DOHH2 (cell line): ENCODE data around the gene HSPB7.

Experiments used
- CTCF ChIP-seq: fragments of 200-600 bp; sonication (generic); IDR thresholded peaks from one replicate; pipeline ENCODE4 v1.5.1; 2014; ENCODE audit warnings: antibody characterized with exemption, mild to moderate bottlenecking, low read depth, low read length; ENCODE audit not compliant: poor library complexity, severe bottlenecking
- EZH2phosphoT487 ChIP-seq: fragments of 200-600 bp; sonication (generic); IDR thresholded peaks from 2 replicates; pipeline ENCODE4 v1.6.1; 2017; ENCODE audit warnings: borderline replicate concordance, mild to moderate bottlenecking, antibody characterized with exemption, low read length, moderate library complexity, mixed read lengths

- no peak for TF ChIP-seq CTCF
- no peak for TF ChIP-seq EZH2phosphoT487
These were observed 48.4 kb downstream of the HSPB7 start for GRCh38 chr1:15969321-15969880.
